Measurements from ENCODE around the gene SGK2. TPM values are rescaled to one million over a fixed set of nuclear protein-coding genes. Genes with fewer than 3 reads are reported as not detected.
A peak's percentile ranks its signal among the peaks of the same experiment; 100 is the strongest.
"Not testable (repeated sequence)": the region's sequence is repeated elsewhere in the genome, so short reads cannot be mapped to it uniquely, and the experiment has no call there.

Gene SGK2
- total RNA-seq, 1 donor from 2014 or later = 7.7 TPM

GRCh38 chr20:43583133-43583864, 24.5 kb downstream of the SGK2 start:
- DNase-seq (ENCODE audit: low spot score) = no peak
- intact Hi-C loops (cut with DNase I) = no loop called here
- no peak for ATAC-seq

GRCh38 chr20:43583982-43584432, 25.2 kb downstream of the SGK2 start:
- intact Hi-C loops (cut with DNase I) = no loop called here
- ATAC-seq = peak; percentile 92

DNA sequence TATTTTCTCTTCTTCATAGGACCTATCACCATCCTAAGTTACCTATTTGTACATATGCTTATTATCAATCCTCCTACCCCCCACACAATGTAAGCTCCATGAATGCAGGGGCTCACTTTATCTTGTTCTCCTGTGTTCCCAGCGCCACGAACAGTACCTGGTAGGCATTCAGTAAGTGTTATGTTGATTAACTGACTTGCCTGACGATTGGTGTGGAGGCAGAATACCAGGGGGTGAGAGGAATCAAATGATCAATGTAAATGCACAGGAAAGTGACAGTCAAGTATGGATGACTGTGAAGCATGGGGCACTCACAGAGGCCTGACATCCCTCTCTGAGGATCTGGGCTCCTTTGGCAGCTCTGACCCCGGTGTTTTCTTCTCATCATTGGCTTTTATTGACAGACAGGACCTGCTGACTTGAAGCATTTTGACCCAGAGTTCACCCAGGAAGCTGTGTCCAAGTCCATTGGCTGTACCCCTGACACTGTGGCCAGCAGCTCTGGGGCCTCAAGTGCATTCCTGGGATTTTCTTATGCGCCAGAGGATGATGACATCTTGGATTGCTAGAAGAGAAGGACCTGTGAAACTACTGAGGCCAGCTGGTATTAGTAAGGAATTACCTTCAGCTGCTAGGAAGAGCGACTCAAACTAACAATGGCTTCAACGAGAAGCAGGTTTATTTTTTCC, 25.8 kb downstream of the SGK2 start:
- intact Hi-C loops (cut with DNase I) = no loop called here
- DNase-seq (ENCODE audit: low spot score) (no peak), ATAC-seq (peak; percentile 56)

More at GRCh38 chr20:43583982-43584432, 25.2 kb downstream of the SGK2 start:
- DNase-seq (ENCODE audit: low spot score) = peak; percentile 83

- DNase-seq (ENCODE audit: low spot score) = no peak
- ATAC-seq = no peak
- intact Hi-C loops (cut with DNase I) = no loop called here
These were observed 27.8 kb downstream of the SGK2 start for GRCh38 chr20:43586641-43587040.

DNA sequence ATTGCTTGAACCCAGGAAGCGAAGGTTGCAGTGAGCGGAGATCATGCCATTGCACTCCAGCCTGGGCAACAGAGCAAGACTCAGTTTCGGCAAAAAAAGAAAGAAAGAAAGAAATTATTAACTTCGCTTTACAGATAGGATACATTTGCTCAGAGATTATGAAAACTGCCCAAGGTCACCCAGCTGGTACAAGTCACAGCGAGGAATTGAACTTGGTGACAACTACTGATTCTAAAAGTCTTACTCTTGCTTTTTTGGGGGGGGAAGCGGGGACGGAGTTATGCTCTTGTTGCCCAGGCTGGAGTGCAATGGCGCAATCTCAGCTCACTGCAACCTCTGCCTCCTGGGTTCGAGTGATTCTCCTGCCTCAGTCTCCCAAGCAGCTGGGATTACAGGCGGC, 29.7 kb downstream of the SGK2 start:
- intact Hi-C loops (cut with DNase I); DNase-seq (ENCODE audit: low spot score); ATAC-seq: not testable (repeated sequence)

- DNase-seq (ENCODE audit: low spot score) (no peak), ATAC-seq (peak; percentile 13)
- intact Hi-C loops (cut with DNase I) = no loop called here
These were observed 31.2 kb downstream of the SGK2 start for GRCh38 chr20:43590036-43590391.

GRCh38 chr20:43590392-43591303, 31.8 kb downstream of the SGK2 start, which contains the start of gene IFT52:
Gene IFT52, plus strand, starts transcription at chr20:43590937. Its CDS starts 3,762 bp downstream, at chr20:43594699.
- ATAC-seq (peak; percentile 99), DNase-seq (ENCODE audit: low spot score) (peak; percentile 96)
- intact Hi-C loops (cut with DNase I) = no loop called here

GRCh38 chr20:43601960-43602359, 43.1 kb downstream of the SGK2 start:
- intact Hi-C loops (cut with DNase I); ATAC-seq; DNase-seq (ENCODE audit: low spot score): not testable (repeated sequence)

GRCh38 chr20:43603124-43603523, 44.3 kb downstream of the SGK2 start:
- no peak for DNase-seq (ENCODE audit: low spot score)
- ATAC-seq = no peak
- intact Hi-C loops (cut with DNase I) = no loop called here

GRCh38 chr20:43605715-43606114, 46.9 kb downstream of the SGK2 start:
- intact Hi-C loops (cut with DNase I) = no loop called here
- no peak for ATAC-seq
- no peak for DNase-seq (ENCODE audit: low spot score)

DNA sequence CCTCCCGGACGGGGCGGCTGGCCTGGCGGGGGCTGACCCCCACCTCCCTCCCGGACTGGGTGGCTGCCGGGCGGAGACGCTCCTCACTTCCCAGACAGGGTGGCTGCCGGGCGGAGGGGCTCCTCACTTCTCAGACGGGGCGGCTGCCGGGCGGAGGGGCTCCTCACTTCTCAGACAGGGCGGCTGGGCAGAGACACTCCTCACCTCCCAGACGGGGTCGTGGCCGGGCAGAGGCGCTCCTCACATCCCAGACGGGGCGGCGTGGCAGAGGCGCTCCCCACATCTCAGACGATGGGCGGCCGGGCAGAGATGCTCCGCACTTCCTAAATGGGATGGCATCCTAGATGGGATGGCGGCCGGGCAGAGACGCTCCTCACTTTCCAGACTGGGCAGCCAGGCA, 48.5 kb downstream of the SGK2 start:
- ATAC-seq; DNase-seq (ENCODE audit: low spot score); intact Hi-C loops (cut with DNase I): not testable (repeated sequence)

DNA sequence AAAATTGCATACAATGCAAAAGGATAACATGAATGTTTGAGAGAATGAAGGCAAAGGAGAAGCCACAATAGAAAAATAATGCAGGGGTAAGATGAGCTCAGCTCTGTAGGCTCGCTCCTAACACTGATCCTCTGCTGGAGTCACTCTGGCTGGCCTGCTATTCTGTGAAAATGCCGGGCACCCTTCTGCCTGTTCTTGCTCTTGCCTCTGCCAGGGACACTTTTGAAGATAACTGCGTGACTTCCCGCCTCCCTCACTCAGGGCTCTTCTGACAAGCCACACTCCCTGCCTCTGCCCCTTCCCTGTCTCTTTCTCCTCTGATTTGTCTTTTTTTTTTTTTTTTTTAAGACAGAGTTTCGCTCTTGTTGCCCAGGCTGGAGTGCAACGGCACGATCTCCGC, 72.8 kb downstream of the SGK2 start:
- ATAC-seq (no peak), DNase-seq (ENCODE audit: low spot score) (no peak)
- intact Hi-C loops (cut with DNase I) = no loop called here

Other genes starting within 250 kb of the SGK2 start
- 129 TPM for gene SRSF6, start 101.1 kb upstream of the SGK2 start, total RNA-seq
- 23.0 TPM for gene L3MBTL1, start 51.3 kb upstream of the SGK2 start, total RNA-seq
- 34.2 TPM for gene IFT52, start 31.9 kb downstream of the SGK2 start, total RNA-seq
- gene MYBL2, start 108.1 kb downstream of the SGK2 start, total RNA-seq = 0.40 TPM
- not detected for gene GTSF1L, start 168.0 kb downstream of the SGK2 start, total RNA-seq